ENCODE measurements around the gene URAD.

Gene URAD

DNA sequence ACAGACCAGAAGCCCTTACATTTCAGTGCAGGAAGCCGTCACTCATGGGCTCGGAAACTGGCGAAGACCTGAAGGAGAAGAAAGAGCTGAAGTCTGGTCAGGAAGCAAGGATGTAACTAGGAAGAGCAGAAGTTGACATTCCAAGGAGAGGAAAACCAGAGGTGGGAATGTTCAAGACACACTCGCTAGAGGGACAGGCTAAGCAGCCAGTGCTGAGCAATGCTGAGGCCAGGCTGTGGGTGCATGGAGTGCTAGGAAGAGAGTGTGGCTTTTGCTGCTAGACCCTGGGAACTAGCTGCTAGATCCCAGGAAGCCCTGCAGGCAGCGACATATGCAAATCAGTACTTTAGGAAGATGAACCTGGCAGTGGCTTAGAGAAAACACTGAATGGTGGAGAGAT lies 12.1 kb upstream of the URAD start:
- no peak for DNase-seq (ENCODE audit: low spot score)

DNA sequence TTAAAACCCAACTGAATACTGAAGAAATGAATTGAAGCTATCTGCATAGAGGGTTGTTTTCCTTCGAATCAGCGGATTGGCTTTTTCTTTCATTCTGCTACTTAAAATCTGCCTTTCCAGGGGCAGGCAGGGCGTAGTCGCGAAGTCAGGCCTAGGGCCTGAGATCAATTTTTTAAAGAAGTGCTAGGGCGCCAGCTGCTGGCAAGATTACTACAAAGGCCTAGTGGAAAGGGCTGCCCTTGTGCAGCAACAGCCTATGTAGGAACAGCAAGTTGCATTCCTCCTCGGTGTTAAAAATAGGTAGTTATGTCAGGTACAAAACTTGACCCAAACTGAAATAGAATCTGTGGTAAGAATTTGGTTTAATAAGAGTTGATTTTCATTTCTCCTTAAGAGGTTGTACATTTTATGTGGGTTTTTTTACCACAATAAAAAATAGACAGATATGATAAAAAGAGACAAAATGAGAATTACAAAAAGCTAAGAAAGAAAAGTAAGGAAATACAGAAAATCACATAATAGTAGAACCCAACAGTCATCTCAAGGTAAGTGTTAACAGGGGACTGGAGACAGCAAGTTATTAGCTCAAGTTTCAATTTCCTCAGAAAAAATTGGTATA lies 9.5 kb upstream of the URAD start:
- DNase-seq (ENCODE audit: low spot score) = no peak

DNA sequence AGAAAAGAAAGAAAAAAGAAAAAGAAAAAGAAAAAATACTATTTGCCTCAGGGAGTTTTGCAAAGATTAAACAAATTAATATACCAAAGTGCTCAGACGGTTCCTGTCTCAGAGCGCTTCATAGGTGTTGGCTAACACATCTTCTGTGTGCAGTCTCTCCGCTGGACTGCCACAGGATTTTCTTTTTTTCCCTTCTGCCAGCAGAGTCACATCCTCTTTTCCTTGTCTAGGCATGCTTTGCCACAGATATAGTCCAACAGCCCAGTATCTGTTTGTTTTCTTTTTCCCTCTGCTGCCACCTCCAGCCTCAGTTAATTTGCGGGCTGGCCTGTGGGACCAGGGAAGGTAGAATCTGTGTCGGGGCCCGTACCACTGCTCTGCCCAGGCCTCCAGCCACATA lies 3.4 kb upstream of the URAD start:
- DNase-seq (ENCODE audit: low spot score) = no peak

DNA sequence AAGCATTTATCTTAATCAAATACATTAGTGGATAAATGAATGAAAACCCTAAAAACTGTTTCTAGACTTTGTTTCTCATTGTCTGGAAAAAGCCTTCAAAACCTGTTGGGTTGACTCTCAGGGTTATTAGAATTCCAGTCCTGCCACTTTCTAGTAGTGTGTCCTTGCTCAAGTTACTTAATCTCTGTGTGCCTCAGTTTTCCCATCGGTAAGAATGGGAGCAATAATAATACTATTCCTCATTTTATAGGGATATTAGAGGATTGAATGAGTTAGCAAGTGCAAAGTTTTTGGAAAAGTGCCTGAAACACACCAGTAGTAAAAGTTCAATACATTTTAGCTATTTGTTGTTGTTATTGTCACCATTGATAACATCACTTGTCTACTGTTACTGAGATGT lies 2.9 kb downstream of the URAD start:
- DNase-seq (ENCODE audit: low spot score) = no peak

DNA sequence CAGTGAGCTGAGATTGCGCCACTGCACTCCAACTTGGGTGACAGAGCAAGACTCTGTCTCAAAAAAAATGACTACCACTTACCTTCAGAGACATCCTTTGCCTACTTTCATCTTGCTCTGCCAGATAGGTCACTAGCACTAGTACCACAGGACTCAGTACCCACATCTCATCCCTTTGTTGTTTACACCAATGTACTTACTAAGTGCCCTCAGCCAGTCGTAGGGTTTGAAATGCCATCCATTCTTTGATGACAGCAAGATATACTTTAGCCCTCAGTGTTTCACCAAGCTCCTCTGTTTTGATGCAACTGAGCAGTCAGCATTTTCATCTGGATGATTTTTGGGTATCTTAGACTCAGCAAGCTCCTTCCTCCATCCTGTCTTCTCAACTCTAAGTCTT lies 6.1 kb downstream of the URAD start:
- DNase-seq (ENCODE audit: low spot score) = no peak

DNA sequence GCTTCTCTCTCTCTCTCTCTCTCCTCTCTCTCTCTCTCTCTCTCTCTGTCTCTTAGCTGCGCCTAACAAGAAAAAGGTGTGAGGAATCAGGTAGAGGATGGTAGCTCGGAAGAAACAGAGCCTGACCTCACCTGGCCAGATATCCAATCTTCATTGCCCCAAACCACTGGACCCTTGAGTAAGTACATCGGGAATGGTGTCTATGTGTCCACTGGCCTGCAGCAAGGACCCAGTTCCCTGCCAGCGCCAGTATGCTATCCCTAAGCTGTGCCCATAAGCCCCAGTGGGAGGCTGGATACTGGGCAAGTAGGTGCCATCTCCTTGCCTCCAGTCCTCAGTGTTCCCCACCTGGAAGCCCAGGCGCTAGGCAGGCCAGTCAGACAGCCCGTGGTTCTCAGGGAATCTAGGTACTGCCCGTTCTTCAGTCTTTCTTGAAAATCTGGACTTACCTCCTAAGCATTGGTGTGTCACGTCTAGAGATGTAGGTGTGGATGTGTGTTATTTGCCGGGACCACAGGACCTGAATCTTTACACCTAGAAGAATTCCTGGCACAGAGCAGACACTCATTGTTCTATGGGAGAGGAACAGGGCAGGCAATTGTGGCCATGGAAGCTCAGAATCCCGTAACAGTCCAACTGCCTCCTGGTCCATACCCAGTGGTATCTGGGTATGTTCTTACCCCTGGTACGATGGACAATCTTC lies 7.3 kb downstream of the URAD start:
- DNase-seq (ENCODE audit: low spot score) = no peak

DNA sequence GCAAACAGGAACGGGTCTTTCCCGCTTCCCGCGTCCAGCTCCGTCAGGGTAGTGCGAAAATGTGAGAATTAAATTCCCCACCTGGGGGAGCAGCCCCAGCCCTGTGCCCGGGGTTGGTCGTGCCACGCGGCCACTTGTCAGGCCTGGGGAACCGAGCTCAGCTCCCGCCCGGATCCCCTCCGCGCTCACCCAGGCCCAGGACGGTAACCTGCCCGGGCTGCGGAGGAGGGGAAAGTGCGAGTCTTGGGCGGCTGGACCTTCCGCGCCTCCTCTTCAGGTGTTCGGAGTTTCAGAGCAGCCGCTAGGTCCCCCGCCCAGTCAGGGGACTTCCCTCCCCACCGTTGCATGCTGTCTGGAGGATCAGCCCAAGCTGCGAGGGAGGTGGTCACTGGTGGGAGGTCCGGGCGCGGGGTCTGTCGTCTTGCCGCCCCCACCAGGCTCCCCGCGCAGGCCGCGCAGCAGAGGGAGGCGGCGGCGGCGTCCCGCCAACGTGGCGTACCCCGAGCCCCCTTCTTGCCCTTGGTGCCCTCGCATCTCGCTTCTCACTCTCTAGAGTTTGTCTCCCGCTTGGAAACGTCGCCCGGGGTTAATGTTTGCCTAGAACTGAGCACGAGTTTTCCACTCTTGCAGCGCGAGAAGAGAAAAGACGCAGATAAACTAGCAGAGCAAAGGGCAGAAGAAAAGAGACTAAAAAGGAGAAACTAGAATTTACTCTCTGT lies 8.1 kb downstream of the URAD start:
- DNase-seq (ENCODE audit: low spot score) = no peak

DNA sequence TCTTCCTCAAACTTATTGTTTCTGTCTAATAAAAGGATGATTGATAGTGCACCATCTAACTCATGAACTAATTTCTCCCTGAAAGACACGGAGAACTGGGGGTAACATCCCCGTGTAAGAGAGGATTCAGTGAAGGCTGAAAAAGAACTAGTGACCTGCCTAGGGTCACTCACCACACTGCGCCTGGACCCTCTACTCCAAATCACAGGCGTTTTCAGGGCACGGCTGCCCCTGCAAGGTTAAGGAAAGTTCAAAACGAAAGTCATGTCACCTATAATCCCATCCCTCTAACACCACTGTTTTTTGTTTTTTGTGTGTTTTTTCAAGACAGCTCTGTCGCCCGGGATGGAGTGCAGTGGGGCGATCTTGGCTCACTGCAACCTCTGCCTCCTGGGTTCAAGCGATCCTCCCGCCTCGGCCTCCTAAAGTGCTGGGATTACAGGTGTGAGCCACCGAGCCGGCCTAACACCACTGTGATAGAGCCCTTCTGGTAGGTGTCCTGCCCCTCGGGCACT lies 8.7 kb downstream of the URAD start:
- no peak for DNase-seq (ENCODE audit: low spot score)

DNA sequence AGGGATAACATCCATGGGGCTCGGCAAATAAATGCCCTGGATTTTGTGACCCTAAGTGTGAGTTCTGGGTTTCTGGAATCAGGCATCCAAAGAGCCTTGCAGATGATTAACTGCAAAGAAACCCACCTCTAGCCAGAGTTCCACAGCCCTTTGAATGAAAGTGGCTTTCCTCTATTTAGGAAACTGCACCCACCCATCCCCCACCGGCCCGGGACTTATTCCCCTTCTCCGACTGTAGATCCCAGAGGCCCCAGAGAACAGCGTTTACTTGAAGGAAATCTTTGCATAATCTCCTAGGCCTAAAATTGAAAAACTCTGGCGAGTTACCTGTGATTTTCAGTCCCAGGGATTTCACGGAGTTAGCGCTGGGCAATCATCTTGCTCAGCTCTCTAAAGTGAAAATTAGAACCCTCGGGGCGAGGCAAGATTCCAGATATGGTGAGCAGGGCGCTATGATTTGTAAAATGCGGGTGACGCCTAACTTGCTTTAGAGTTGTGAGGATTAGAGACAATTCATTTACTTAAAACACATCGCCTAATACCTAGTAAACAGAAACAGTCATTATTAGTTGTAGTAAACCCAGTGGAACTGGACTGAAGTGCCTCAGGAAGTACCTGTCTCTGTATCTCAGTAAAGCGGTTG lies 9.4 kb downstream of the URAD start:
- DNase-seq (ENCODE audit: low spot score) = no peak

DNA sequence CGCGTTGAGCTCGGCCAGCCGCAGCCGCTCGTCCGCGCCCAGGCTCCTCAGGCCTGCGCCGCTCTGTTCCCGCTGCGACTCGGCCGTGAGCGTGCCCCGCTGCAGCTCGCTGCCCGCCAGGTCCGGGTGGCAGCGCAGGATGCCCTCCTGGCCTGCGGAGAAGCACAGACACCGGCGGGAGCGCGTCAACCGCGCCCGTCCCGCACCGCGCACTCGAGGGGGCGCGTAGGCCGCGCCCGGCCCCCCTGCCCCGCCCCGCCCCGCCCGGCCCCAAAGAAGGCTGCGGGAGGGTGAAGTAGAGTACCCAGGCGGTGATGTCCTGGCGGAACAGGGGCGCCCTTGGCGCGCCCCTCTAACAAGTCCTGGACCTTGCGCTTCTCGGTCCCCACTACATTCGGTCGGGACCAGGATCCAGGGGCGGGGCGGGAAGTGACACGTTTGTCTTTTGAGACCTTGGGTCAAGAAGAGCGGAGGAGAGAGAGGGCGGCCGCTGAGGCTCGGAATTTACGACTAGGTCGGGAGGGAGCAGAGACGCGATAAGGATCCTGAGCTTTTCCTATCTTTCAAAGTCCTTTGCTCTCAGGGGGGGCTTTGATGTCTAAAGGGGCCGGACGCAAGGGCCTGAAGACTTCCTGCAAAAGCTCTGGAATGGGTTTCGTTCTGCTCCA lies 10.1 kb downstream of the URAD start:
- DNase-seq (ENCODE audit: low spot score) = no peak

DNA sequence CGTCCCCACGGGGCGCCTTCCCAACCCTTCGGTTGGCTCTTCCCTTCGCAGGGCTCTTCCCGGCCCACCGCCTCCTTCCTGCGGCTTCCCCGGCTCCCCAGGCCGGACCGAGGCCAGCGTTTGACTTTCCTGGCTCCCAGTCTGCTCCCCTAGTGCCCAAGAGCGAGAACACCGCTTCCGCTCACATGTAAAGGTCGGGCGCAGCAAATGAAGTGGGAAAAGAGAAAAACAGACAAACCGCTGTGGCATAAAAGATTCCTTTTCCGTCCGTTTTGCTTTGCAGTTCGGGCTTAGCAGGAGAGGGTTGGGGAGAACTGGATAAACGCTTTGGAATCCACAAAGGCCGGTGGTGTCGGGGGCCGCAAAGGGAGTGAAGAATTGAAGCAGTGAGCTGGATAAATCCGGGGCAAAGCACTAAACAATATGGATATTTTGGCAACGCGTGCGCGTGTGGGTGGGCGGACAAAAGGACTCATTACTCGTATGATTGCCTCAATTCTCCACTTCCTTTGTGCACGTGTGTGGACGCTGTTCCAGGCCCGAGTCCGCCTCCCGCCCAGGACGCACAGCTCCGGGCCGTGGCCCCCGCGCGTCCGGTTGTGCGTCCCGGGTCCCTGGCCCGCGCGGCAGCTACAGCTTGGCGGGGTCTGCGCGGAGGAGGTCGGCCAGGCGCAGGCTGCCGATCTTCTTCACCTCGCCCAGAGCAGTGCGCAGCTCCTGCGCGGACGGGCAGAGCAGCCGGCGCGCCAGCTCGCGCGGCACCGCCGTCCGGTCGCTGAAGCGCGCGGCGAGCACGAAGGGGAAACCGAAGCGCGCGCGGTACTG lies 10.8 kb downstream of the URAD start:
- no peak for DNase-seq (ENCODE audit: low spot score)

DNA sequence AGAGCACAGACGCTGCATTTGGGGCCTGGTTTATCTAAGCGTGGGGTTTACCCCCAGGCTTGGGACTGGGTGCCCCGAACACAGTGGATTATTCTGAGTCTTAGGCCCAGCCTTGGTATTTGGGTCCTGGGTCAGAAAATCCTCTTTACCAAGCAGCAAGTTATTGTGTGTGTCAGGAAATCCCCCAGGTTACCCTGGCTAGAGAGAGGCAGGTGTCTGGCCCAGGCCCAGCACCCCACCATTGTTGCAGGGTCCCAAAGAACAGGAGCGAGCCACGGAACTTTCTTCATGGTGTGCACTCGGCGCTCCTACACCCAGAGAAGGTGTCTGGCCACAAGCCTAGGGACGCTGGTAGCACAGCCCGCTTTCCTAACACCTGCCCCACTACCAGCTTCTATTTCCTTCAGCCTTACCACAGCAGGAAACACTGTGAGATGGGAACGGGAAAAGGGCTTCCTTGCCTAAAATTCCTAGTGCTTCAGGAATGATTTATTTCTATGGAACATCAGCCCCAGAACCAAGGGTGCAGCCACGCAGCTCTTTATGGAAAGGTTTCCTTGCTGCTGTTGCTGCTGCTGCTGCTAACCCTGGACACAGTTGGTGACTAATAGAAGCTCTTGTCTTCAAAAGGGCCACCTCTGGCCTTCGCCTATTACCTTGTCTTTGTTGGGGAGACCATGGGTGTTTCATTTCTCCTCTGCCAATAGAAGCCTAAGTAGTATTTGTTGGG lies 12.0 kb downstream of the URAD start:
- DNase-seq (ENCODE audit: low spot score) = no peak

DNA sequence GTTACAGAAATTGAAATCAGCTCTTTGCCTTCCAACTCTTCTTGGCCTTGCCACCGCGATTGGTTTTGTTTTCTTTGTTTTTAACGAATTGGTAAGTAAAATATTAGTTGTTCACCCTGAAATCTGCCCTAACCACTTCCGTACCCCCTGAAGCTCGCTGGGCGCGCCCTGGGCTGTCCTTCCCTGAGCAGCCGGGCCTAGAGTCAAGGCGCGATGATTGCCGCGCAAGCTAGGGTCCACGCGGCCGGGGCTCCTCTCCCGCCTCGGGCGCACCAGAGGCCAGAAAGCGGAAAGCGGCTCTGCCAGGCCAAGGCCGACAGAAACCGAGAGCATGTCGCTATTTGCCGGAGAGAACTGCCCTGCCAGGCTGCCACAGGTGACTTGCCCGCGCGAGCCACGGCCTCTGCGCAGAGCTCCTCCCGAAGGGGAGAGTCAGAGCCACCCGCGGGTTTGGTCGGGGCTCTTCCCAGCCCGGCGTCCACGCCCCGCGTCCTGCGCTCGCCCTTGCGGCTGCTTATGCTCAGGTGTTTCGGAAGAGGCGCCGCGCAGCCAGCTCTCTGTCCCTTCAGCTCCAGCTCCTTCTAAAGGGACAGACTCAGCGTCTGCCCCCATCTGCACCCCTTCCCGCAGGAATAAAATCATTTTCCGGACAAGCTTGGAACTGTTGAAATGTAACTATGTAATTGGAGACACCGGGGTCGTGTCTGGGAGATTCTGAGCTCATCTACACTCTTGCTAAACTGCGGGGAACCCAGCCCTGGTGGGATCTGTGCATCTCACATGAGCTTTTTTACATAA lies 12.7 kb downstream of the URAD start:
- no peak for DNase-seq (ENCODE audit: low spot score)

DNA sequence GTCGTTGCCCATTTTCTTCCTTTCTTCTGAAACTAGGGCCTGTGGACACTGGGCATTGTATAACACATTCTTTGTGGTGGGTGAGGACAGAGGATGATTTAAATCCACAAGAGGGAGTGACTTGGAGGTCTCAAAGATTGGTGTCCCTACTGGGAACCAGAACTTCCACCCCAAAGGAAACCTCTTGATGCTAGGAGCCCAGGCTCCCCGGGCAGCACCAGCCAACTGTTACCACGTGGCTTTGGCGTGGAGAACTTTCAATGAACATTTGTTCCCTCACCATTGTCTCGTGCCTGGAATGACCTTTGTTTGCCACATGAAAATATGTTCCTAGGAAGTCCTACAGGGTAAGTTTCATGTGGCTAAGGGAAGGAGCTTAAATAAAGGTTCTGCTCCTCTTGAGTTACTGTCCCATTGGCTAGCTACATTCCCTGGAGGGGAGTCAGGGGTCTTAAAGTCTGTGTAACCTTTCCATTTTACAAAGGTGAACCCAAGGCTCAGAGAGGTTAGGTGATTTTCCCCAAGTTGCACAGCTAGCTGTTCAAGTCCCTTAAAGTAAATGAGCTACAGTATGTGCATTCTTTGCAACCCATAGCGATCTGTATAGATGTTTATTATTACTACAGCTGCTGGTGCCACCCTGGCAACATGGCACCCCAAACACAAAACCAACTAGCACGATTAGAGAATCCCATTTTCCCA lies 14.4 kb downstream of the URAD start:
- DNase-seq (ENCODE audit: low spot score) = no peak

DNA sequence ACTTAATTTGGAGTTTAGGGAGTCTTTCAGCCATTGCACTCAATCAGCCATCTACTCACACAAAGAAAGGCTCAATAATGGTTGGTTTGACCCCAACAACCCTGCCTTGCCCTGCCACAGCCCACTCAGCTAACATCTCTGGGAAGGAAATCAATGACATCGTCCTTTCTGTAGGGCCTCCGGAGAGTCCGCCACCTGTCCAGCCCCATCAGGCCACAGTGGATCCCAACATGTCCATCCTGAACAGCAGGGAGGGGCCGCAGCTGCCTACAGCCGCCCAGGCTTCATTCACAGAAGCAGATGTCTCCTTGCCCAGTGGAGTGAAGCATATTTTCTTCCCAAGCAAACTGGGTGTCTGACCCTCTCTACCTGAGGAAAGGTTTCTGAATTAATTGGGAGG lies 15.2 kb downstream of the URAD start:
- no peak for DNase-seq (ENCODE audit: low spot score)

DNA sequence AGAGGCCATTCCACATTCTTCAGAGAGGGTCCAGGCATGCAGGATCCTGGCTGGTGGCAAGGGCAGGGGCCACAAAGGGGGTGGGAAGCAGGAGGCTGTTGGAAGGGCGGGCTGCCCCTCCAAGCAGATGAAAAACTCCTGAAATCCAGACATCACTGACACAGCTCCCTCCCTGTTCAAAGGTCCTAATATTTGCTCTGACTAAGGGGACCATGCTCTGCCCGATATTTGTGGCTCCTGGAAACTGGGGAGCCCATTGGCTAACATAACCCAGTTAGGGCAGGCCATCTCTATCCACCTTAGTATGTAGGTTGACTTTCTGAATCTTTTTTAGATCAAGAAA lies 16.0 kb downstream of the URAD start:
- DNase-seq (ENCODE audit: low spot score) = no peak

DNA sequence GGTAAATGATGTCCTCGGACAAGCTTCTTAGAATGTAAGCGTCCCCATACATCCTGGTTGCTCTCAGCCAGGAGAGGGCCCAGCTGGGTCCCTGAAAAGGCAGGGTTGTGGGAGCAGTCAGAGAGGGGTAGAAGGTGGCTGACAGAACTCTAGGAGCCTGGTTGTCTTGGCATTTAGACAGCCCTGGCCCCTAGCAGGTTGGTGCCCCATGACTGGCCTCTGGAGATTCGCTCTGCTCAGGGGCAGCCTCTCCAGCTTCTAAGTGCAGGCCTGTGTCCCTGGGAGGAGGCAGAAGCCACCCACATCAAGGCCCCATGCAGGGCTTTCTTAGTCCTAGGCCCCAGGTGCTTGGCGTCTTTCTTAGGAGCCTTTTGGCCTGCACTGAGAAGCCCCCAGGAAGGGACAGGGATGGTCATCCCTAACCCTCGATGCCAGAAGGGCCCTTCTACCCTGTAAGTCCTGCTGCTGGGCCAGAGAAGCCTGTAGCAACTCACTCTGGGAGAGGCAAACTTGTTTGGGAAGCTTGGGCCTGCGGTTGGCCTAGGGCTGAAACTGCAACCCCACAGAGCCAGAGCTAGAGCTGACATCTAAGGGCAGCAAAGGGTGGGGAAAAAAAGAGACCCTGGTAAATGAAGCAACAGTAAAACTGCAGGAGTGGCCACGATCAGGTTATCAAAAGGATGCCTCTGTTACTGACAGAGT lies 16.6 kb downstream of the URAD start:
- DNase-seq (ENCODE audit: low spot score) = no peak

DNA sequence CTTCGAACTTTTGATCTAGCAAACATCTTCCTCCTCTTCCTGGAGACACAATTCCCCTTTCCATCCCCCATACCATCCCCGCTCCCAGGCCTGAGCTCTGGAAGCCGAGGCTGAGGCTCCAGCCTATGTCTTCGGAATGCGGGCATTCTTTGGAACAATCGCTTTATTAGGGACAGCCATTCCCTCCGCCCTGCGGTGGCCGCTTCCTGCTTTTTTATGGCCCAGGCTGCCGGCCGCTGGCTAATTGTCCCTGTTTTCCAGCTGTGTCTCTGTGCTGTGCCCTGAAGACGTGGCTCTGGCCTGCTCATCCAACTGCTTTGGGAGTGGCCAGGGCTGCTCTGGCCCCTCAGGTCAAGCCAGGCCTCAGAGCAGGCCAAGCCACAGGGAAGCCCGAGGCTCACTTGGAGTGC lies 17.3 kb downstream of the URAD start:
- DNase-seq (ENCODE audit: low spot score) = no peak
